Stimulated activated CD8-positive, alpha-beta memory T cell treated with anti-CD3 and anti-CD28 coated beads, Interleukin-7, amount 100 ng/mL, for 24 hours (primary cell): ENCODE measurements around the gene DNPEP.
"Not testable (repeated sequence)": the region's sequence is repeated elsewhere in the genome, so short reads cannot be mapped to it uniquely, and the experiment has no call there.

Experiments used
- DNase-seq: peaks from one replicate; pipeline ENCODE4 v3.0.0-alpha.2; 2020; ENCODE audit warnings: low read depth

DNPEP gene

GRCh38 chr2:219399716-219400478 lies 12.2 kb upstream of the DNPEP start:
- no peak for DNase-seq

DNA sequence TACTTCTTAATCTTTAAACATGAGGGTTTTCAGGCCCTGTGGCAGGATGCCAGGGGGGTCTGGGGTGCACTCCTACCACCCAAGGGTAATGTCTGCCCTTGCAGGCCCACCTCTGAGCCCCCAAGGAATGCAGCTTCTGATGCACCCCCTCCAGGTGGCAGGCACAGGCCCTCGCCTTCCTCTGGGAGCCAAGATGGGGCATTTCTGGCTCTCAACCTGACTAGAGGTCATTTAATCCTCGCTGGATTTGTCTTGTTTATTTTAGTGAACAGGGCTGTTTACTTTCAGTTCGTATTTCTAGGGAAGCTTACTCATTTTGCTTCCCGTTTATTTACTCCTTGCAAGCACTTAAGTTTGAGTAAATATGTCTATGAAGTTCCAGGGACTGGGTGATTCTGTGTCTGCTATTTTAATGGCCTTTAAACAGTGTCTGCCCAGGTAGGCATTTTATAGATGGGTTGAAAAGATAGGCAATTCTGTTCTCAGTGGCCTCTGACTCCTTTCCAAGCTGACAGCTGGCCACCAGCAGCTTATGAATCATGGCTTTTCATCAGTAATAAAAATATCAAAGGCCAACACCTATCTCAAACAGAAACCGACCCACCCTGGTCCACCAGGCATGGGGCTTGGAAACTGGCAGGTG lies 11.1 kb upstream of the DNPEP start:
- no peak for DNase-seq

DNA sequence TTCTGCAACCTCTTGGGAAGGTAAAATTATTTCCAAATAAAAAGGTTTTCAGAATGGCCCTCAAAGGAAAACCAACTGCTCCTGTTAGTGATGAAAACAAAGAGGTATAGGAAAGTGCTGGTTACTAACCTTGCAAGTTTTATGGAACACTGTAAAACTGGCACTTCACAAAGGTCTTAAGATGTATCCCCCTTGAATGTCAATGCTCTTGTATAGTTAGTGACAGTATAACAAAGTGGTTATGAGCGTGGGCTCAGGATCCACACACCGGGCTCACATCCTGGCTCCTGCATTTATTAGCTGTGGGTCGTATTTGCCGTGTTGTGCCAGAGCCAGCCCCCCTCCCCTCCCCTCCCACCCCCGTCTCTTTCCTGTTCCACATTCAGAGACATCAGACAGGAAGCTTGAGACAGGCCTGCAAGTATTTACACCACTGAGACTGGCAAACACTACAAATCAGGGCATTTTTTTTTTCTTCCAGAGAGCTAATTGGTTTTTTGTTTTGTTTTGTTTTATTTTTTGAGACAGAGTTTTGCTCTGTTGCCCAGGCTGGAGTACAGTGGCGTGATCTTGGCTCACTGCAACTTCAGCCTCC lies 9.2 kb upstream of the DNPEP start:
- DNase-seq: no peak

- no peak for DNase-seq
Observed at GRCh38 chr2:219395609-219396008, 7.9 kb upstream of the DNPEP start.

GRCh38 chr2:219395056-219395455 lies 7.3 kb upstream of the DNPEP start:
- not testable (repeated sequence) for DNase-seq

GRCh38 chr2:219392754-219393153 lies 5.0 kb upstream of the DNPEP start:
- DNase-seq: no peak

DNA sequence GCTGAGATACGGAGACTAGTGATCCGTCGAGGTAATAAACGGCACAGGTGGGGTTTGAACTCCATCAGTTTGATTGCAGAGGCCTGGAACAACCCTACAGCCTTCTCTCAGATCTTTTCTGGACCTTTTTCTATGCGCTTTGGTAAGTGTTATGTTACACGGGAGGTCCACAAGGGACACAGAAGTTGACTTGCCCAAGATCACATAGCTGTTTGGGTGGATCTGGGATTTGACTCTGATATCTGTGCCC lies 1.1 kb upstream of the DNPEP start:
- DNase-seq: no peak

DNA sequence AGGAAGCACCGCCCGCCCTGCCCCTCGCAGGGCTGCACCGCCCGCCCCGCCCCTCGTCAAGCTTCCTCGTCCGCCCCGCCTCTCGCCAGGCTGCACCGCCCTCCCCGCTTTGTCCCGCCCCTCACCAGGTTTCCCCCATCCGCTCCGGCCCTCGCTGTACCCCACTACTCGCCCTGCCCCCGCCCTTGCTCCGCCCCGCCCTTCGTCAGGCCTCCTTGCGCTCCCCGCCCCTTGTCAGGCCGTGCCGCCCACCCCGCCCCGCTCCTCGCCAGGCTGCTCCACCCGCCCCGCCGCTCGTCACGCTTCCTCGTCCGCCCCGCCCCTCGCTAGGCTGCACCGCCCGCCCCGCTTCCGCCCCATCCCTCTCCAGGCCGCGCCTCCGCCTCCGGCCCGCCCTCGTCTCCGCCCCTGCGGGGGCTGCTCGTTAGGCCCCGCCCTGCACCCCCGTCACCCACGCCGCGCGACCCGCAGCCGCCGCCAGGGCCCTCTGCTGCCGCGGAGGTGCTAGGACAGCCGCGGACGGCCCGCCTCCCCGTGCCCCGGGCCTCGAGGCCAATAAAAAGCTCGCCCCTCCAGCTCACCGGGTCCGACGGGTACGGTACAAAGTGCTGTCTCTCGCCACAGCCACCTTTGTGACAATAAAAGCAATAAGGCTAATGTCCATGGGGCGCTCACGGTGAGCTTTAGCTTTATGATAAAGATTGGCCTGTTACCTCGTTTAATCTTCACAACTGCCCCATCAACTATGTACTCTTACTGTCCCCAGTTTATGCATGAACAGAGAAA lies 602 bp upstream of the DNPEP start:
- DNase-seq: peak; percentile 98

DNA sequence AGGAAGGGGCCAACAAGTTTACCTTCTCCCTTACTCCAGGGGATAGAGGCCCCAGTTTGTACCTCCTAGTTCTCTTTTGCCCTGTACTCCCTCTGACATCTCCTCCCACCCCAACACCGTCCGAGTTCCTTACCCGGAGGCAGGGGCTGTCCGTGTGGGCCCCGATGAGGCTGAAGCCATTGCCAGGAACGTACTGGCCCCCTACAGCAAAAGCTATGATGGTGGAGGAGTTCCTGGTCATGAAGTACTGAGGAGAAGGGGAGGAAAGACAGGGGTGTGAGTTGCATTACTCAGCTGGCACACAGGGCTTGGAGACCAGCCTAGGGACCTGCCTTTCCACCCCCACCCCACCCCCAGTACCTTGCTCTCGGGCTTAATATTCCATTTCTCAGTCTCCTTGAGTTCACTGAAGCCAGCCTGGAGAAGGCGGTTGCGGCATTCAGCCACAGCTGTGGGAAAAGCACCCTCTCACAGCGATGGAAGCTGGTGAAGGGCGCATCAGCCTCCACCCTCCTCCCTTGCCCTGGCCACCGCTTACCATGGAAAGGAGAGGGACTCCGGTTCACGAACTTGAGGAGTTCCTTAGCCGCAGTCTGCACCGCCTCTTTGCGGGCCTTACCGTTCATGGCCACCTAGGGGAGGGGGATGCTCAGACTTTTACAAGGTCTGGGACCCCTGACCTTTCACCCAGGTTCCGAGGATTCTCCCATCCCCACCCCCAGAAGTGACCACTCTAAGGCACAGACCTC lies 1.0 kb downstream of the DNPEP start:
- no peak for DNase-seq

- DNase-seq: no peak
Observed at GRCh38 chr2:219385958-219386520, 1.7 kb downstream of the DNPEP start.

DNA sequence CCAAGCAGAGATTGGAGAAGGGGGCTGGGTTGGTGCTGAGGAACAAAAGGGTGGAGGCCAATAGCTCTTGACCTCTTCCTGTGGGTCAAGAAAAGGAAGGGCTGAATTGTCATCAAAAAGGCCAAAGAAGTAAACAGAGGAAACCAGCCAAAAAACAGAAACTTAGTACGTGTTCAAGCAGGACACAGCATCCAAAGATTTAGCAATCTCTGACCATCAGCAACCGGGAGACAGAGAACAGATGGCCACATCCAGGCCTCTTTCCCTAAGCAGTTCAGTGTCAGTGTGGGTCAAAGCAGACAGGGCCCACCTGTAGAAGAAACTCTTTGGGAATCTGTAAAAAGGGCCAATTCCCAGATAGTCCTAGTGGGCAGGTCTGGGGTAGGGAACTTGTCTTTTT lies 2.9 kb downstream of the DNPEP start:
- no peak for DNase-seq

- DNase-seq: no peak
Observed at GRCh38 chr2:219384083-219384713, 3.5 kb downstream of the DNPEP start.

- no peak for DNase-seq
Observed at GRCh38 chr2:219381448-219381847, 6.3 kb downstream of the DNPEP start.

DNA sequence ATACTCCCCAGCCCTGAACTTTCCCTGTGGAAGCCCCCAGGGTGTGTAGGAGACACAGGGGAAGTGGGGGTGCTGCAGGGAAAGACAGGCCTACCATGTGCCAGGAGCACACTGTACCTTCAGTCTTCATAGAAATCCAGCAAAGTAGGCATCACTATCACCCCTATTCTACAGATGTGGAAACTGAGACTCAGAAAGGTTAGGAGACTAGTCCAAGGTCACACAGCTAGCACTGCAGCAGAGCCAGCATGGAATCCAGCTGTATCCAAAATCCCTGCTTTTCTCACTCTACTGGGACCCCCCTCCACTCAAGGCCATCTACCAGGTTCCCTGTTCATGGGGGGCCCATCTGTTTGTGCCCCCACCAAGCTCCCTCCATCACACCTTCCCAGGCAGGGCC lies 6.8 kb downstream of the DNPEP start:
- no peak for DNase-seq

DNA sequence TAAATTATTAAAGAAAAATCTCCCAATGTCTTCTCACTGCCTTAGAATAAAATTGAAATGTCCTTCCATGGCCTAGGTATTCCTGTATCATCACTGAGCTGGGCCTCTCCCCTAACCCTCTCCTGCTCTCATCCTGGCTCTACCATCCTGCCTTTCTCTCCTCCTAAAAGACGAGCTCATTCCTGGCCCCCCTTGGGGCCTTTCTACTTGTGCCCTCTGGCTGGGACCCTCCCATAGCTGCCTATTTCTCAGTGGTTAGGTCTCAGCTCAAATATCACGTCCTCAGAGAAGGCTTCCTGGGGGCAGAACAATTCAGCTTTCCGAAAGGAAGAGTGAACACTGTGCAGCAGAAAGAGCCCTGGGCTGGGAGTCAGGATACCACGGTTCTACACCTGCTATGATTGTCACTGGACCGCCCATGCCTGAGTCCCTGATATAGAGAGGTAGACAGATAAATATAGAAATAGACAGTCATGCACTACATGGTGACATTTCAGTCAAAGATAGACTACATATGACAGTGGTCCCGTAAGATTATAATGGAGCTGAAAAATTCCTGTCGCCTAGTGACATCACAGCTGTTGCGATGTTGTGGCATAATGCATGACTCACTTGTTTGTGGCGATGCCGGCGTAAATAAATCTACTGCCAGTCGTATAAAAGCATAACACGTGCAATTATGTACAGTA lies 9.4 kb downstream of the DNPEP start:
- no peak for DNase-seq

- DNase-seq: no peak
Observed at GRCh38 chr2:219369447-219369861, 18.3 kb downstream of the DNPEP start.

DNA sequence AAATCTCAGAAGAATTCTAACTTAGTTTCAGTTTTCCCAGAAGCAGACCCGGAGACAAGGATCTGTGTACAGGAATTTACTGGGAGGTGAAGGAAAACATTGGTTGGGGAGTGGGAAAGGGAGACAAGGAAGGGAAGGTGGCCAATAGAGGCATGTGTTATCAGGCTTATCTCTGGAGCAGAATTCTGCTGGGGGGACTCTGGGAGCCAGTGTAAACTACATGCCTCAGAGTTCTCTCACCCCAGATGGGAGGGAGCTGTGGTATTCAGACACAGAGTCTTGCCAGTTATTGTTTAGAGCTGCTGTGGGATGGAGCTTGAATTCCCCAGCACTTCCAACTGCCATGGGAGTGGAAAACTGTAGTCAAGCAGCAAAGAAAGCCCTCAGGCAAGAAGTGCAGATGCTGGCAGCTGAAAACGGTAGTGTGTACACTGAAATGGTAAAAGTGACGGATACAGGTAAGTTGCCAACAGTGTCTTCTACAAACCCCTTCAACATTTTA lies 19.0 kb downstream of the DNPEP start:
- DNase-seq: no peak

- DNase-seq: no peak
Observed at GRCh38 chr2:219362524-219363164, 25.1 kb downstream of the DNPEP start.

DNA sequence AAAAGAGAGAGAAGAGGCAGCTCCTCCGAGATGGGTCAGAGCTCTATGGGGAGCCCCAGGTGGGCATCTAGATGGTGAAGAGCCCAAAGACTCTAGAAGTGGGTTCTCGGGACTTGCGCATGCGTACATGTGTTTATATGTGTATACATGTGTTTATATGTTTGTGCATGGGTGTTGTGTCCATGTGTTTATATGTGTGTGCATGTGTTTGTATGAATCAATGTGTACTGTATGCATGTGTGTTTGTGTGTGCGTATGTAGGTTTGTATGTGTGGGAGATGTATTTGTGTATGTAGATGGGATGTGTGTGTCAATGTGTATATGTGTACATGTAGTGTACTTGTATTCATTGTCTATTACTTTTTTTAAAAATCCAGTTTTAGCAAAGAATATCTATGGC lies 25.6 kb downstream of the DNPEP start:
- no peak for DNase-seq
